Measurements from ENCODE around the gene PTPN7. TPM values are rescaled to one million over a fixed set of nuclear protein-coding genes. Genes with fewer than 3 reads are reported as not detected.
A peak's percentile ranks its signal among the peaks of the same experiment; 100 is the strongest.

PTPN7 gene
- total and polyA plus RNA-seq, 8 donors = 0.23 to 2.9 (median 1.0) TPM

DNA sequence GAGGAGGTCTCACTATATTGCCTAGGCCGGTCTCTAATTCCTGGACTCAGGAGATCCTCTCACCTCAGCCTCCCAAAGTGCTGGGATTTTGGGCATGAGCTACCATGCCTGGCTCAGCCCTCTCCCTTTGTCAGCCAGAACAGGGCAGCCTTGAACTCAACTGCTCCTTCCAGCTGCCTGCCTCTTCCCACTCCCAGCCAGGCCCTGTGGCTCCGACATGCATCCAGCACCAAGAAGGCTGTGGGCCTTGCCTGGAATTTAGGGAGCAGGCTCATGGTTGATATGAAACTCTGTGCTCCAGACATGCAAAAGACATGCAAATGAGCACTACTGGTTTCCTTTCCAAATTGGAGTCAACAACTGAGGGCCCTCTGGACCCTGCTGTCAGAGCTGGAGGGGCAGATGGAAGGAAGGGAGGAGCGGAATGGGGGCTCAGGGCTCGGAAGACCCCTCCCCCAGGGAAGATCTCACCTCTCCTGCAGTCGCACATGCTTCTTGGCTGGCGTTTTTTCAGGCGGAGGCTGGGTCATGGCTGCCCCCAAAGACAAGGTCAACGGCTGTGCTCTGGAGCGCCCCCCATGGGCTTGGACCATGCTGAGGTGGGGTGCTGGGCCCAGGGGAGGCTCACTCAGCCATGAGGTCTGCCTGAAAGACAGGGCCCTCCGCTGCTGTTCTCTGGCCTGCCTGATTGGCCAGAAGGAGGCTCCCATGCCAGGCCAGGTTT, 1.4 kb downstream of the PTPN7 start:
- no peak overlapping the region for H3K4me3 ChIP-seq
- H3K27me3 ChIP-seq = no peaks in the 10 kb centered on the region
- FAIRE-seq (no peak), ATAC-seq (no peak), DNase-seq (no peak)
- H3K9me3 ChIP-seq = no peaks in the 10 kb centered on the region
- intact Hi-C loops (cut with DNase I) = no loop called here
- 85 to 88% methylated on average over 10 of the region's 10 CpGs for WGBS, 2 donors
- no peaks in the 10 kb centered on the region for H3K36me3 ChIP-seq
- H3K4me1 ChIP-seq = peaks cover 0 to 5% (median 0%) of the 10 kb centered on the region in 3 donors
- no peak overlapping the region for H3K27ac ChIP-seq
- TF ChIP-seq, protein P1, sequence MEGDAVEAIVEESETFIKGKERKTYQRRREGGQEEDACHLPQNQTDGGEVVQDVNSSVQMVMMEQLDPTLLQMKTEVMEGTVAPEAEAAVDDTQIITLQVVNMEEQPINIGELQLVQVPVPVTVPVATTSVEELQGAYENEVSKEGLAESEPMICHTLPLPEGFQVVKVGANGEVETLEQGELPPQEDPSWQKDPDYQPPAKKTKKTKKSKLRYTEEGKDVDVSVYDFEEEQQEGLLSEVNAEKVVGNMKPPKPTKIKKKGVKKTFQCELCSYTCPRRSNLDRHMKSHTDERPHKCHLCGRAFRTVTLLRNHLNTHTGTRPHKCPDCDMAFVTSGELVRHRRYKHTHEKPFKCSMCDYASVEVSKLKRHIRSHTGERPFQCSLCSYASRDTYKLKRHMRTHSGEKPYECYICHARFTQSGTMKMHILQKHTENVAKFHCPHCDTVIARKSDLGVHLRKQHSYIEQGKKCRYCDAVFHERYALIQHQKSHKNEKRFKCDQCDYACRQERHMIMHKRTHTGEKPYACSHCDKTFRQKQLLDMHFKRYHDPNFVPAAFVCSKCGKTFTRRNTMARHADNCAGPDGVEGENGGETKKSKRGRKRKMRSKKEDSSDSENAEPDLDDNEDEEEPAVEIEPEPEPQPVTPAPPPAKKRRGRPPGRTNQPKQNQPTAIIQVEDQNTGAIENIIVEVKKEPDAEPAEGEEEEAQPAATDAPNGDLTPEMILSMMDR (IDR thresholded peaks at IDR 0.05) = no peak

DNA sequence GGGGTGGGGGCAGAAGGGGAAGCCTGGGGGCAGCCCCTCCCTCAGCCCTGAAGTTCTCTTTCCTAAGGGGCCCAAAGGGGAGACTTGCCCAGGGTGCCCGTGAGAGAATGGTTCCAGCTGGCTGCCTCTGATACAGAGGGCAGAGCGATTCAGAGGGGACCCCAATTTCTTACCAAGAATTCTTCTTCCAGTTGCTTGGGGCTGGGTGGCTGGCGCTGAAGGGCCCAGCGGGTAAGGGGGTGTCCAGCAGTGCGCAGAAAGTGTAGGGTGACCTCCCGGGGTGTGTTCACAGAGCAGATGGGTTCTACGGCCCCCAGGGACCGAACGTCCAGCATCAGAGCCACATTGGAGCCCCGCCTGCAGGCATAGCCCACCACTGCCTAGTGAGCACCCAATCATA, 2.5 kb downstream of the PTPN7 start:
- Histone ChIP-seq H3K4me3 (no peak overlapping the region), H3K27me3 (no peaks in the 10 kb centered on the region), H3K9me3 (no peaks in the 10 kb centered on the region), H3K27ac (no peak overlapping the region), H3K36me3 (no peaks in the 10 kb centered on the region), H3K4me1 (peaks cover 0 to 5% (median 0%) of the 10 kb centered on the region in 3 donors)
- TF ChIP-seq, protein P1 (IDR thresholded peaks at IDR 0.05) = no peak
- intact Hi-C loops (cut with DNase I) = no loop called here
- DNase-seq = no peak
- 84 to 94% methylated on average over 10 of the region's 10 CpGs for WGBS, 2 donors
- no peak for ATAC-seq
- FAIRE-seq = no peak

DNA sequence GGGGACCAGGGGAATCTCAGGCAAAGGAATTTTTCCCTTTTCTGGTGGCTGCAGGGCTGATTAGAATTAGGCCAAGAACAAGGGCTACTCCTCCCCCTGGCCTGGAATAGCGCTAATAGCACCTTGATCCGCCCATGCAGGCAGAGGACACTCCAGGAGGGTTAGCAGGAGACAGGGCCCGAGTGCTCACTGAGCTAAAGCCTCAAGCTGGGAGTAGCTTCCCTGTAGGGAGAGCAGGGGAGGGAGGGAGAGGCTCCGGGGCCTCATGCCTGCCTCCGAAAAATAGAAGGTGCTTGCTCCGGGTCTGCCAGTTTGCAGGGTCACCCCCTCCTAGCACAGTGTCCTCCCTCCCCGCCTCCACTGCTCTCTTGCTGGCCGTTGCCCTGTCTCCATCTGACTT, 3.8 kb downstream of the PTPN7 start:
- Histone ChIP-seq H3K27me3 (no peaks in the 10 kb centered on the region), H3K27ac (no peak overlapping the region), H3K36me3 (no peaks in the 10 kb centered on the region), H3K4me3 (no peak overlapping the region), H3K4me1 (peaks cover 0 to 5% (median 0%) of the 10 kb centered on the region in 3 donors), H3K9me3 (no peaks in the 10 kb centered on the region)
- intact Hi-C loops (cut with DNase I) = no loop called here
- ATAC-seq = no peak
- FAIRE-seq = no peak
- DNase-seq = no peak
- 83 to 84% methylated on average over 8 of the region's 8 CpGs for WGBS, 2 donors
- TF ChIP-seq, protein P1 (IDR thresholded peaks at IDR 0.05) = no peak

DNA sequence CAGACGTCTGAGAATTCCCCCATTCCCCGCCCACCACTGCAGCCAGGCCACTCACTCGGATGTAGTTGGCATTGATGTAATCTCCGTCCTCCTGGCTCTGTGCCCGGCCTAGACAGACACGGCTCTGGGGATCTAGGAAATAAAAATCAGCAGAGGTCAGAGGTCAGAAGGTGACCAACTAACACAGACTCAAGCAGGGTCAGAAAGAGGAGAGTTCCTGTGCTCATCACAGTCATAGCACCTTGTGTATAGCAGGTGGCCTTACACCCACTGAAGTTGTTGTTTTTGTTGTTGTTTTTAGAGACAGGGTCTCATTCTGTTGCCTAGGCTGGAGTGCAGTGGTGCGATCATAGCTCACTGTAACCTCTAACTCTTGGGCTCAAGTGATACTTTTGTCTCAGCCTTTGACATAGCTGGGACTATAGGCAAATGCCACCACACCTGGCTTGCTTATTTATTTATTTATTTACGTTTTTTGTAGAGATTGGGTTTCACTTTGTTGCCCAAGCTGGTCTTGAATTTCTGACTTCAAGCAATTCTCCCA, 4.9 kb downstream of the PTPN7 start:
- intact Hi-C loops (cut with DNase I) = no loop called here
- ATAC-seq = peak in 3 of 4 donors; percentile 41 to 67 (median 59)
- Histone ChIP-seq H3K4me3 (no peak overlapping the region), H3K4me1 (peaks cover 0 to 5% (median 0%) of the 10 kb centered on the region in 3 donors), H3K27me3 (no peaks in the 10 kb centered on the region), H3K9me3 (no peaks in the 10 kb centered on the region), H3K36me3 (no peaks in the 10 kb centered on the region), H3K27ac (no peak overlapping the region)
- FAIRE-seq = no peak
- TF ChIP-seq, protein P1 (IDR thresholded peaks at IDR 0.05) = no peak
- 24 to 26% methylated on average over 8 of the region's 8 CpGs for WGBS, 2 donors
- DNase-seq = peak in 1 of 6 donors; percentile 49

Data from pancreas (tissue), 10 donors.